Measurements from ENCODE around the gene KDM1A.

- TF ChIP-seq, protein P1, sequence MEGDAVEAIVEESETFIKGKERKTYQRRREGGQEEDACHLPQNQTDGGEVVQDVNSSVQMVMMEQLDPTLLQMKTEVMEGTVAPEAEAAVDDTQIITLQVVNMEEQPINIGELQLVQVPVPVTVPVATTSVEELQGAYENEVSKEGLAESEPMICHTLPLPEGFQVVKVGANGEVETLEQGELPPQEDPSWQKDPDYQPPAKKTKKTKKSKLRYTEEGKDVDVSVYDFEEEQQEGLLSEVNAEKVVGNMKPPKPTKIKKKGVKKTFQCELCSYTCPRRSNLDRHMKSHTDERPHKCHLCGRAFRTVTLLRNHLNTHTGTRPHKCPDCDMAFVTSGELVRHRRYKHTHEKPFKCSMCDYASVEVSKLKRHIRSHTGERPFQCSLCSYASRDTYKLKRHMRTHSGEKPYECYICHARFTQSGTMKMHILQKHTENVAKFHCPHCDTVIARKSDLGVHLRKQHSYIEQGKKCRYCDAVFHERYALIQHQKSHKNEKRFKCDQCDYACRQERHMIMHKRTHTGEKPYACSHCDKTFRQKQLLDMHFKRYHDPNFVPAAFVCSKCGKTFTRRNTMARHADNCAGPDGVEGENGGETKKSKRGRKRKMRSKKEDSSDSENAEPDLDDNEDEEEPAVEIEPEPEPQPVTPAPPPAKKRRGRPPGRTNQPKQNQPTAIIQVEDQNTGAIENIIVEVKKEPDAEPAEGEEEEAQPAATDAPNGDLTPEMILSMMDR (IDR thresholded peaks at IDR 0.05): no peak
- TF ChIP-seq POLR2A (IDR thresholded peaks at IDR 0.05): no peak
Measured at GRCh38 chr1:22975694-22976093, 43.6 kb upstream of the KDM1A start.
